Astrocyte (in vitro differentiated cells and primary cell): ENCODE measurements around the gene LYRM4. TPM values are rescaled to one million over a fixed set of nuclear protein-coding genes. Genes with fewer than 3 reads are reported as not detected.

Experiments used
- DNase-seq: peaks from one replicate; pipeline ENCODE4 v3.0.0-alpha.2; 2010; ENCODE audit warnings: low read depth
- FAIRE-seq: peaks from 2 replicates; lab custom pipeline; 2011; peaks lifted over from hg19 to GRCh38; lab: Jason Lieb, UNC
- H2AFZ ChIP-seq: 2 replicates; pipeline ENCODE4 v1.6.0; 2012; ENCODE audit warnings: low read depth, low read length, inconsistent platforms
- H3K27ac ChIP-seq: 2 replicates; pipeline ENCODE4 v1.5.1; 2011; ENCODE audit warnings: low read depth, low read length, inconsistent platforms
- H3K27me3 ChIP-seq: 2 replicates; pipeline ENCODE4 v1.6.0; 2011; ENCODE audit warnings: low read length, inconsistent platforms; ENCODE audit not compliant: insufficient read depth
- H3K36me3 ChIP-seq: 2 replicates; pipeline ENCODE4 v1.5.1; 2011; ENCODE audit warnings: low read length, inconsistent platforms; ENCODE audit not compliant: insufficient read depth
- H3K4me1 ChIP-seq: 2 replicates; pipeline ENCODE4 v1.5.1; 2011; ENCODE audit warnings: low read length, inconsistent platforms; ENCODE audit not compliant: insufficient read depth
- H3K4me2 ChIP-seq: 2 replicates; pipeline ENCODE4 v1.6.0; 2012; ENCODE audit warnings: low read length, inconsistent platforms
- H3K4me3 ChIP-seq: 2 replicates; pipeline ENCODE4 v1.5.1; 2011; ENCODE audit warnings: low read depth, mild to moderate bottlenecking, low read length, inconsistent platforms; ENCODE audit not compliant: insufficient read depth
- H3K79me2 ChIP-seq: 2 replicates; pipeline ENCODE4 v1.6.0; 2012; ENCODE audit warnings: mild to moderate bottlenecking, low read length, inconsistent platforms; ENCODE audit not compliant: insufficient read depth
- H3K9ac ChIP-seq: 2 replicates; pipeline ENCODE4 v1.6.0; 2012; ENCODE audit warnings: mild to moderate bottlenecking, low read length, inconsistent platforms
- H3K9me3 ChIP-seq: 2 replicates; pipeline ENCODE4 v1.5.1; 2012; ENCODE audit warnings: low read depth, mild to moderate bottlenecking, low read length, inconsistent platforms; ENCODE audit not compliant: insufficient read depth
- H4K20me1 ChIP-seq: 2 replicates; pipeline ENCODE4 v1.6.0; 2012; ENCODE audit warnings: low read length, inconsistent platforms; ENCODE audit not compliant: insufficient read depth
- H3K27ac Mint-ChIP-seq: one replicate; pipeline ENCODE4 v1.8.0; 2021; ENCODE audit warnings: mild to moderate bottlenecking, mixed read lengths; ENCODE audit not compliant: unreplicated experiment
- H3K27me3 Mint-ChIP-seq: one replicate; pipeline ENCODE4 v1.8.0; 2021; ENCODE audit warnings: low read depth, mixed read lengths; ENCODE audit not compliant: unreplicated experiment
- H3K36me3 Mint-ChIP-seq: one replicate; pipeline ENCODE4 v1.8.0; 2021; ENCODE audit warnings: low read depth, mixed read lengths; ENCODE audit not compliant: unreplicated experiment
- H3K4me1 Mint-ChIP-seq: one replicate; pipeline ENCODE4 v1.8.0; 2021; ENCODE audit warnings: low read depth, mixed read lengths; ENCODE audit not compliant: unreplicated experiment
- H3K4me3 Mint-ChIP-seq: one replicate; pipeline ENCODE4 v1.8.0; 2021; ENCODE audit warnings: mild to moderate bottlenecking, moderate library complexity, mixed read lengths; ENCODE audit not compliant: unreplicated experiment
- H3K9me3 Mint-ChIP-seq: one replicate; pipeline ENCODE4 v1.8.0; 2021; ENCODE audit warnings: mild to moderate bottlenecking, mixed read lengths; ENCODE audit not compliant: unreplicated experiment
- EZH2 ChIP-seq: IDR thresholded peaks from 2 replicates; pipeline ENCODE4 v1.6.1; 2012; ENCODE audit warnings: mild to moderate bottlenecking, low read length, inconsistent platforms; ENCODE audit not compliant: insufficient read depth
- total RNA-seq: library from RNA; stranded (reverse); gene quantifications from 2 replicates; pipeline ENCODE4 v1.2.1, GENCODE V29; 2021
- TF ChIP-seq, protein P1 (sequence below): IDR thresholded peaks from 2 replicates; pipeline ENCODE4 v1.5.1; 2011; ENCODE audit warnings: low read depth, mild to moderate bottlenecking, inconsistent platforms, low read length, moderate library complexity; ENCODE audit not compliant: insufficient read depth

The LYRM4 gene
- total RNA-seq, 1 donor from 2014 or later, result 39.1 TPM

DNA sequence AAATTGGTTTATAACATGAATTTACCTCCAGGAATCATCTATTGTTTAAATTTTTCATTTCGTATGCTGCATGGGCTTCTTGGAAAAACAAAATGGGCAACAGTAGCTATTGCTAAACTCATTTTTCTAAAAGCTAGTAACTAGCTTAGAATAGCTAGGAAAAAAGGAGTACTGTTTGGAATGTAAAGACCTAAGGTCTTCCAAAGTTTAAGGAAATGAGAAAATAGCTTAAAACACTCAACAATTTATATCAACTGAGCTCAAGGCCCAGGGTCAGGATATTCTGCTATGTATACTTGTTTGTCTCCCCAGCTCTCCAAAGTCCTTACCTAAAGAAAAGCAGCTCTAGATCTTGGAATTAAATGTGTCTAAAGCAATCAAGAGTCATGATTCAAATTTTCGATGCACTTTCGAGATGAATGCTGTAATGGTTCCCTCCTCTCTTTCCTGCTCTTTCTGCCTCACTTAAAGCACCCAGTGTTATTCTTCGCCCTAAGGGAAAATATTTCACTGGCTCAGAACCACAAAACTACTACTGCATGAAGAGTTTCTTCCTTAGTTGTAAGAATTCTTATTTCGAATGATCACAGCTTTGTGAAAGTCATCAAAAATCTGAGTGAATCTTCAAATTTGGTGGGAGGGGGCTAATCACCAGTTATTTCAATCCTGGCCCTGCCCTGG is 41.6 kb downstream of the LYRM4 start:
- no peak overlapping the region for H3K9ac ChIP-seq
- H3K79me2 ChIP-seq, result no peaks in the 10 kb centered on the region
- H3K9me3 ChIP-seq, result no peaks in the 10 kb centered on the region
- no peaks in the 10 kb centered on the region for H3K27me3 ChIP-seq
- DNase-seq, result no peak
- Mint-ChIP-seq H3K4me1 (peaks cover 15% of the 10 kb centered on the region), H3K36me3 (peaks cover 7% of the 10 kb centered on the region), H3K9me3 (no peaks in the 10 kb centered on the region), H3K27me3 (no peaks in the 10 kb centered on the region), H3K27ac (no peak overlapping the region), H3K4me3 (no peak overlapping the region)
- peaks cover 2% of the 10 kb centered on the region for H3K36me3 ChIP-seq
- no peak overlapping the region for H2AFZ ChIP-seq
- no peak overlapping the region for H3K27ac ChIP-seq
- peaks cover under 1% of the 10 kb centered on the region for H3K4me1 ChIP-seq
- FAIRE-seq, result no peak
- no peak overlapping the region for H3K4me3 ChIP-seq
- H3K4me2 ChIP-seq, result no peak overlapping the region
- TF ChIP-seq, protein P1, sequence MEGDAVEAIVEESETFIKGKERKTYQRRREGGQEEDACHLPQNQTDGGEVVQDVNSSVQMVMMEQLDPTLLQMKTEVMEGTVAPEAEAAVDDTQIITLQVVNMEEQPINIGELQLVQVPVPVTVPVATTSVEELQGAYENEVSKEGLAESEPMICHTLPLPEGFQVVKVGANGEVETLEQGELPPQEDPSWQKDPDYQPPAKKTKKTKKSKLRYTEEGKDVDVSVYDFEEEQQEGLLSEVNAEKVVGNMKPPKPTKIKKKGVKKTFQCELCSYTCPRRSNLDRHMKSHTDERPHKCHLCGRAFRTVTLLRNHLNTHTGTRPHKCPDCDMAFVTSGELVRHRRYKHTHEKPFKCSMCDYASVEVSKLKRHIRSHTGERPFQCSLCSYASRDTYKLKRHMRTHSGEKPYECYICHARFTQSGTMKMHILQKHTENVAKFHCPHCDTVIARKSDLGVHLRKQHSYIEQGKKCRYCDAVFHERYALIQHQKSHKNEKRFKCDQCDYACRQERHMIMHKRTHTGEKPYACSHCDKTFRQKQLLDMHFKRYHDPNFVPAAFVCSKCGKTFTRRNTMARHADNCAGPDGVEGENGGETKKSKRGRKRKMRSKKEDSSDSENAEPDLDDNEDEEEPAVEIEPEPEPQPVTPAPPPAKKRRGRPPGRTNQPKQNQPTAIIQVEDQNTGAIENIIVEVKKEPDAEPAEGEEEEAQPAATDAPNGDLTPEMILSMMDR, result no peak
- TF ChIP-seq EZH2, result no peak
- H4K20me1 ChIP-seq, result peaks cover 8% of the 10 kb centered on the region

DNA sequence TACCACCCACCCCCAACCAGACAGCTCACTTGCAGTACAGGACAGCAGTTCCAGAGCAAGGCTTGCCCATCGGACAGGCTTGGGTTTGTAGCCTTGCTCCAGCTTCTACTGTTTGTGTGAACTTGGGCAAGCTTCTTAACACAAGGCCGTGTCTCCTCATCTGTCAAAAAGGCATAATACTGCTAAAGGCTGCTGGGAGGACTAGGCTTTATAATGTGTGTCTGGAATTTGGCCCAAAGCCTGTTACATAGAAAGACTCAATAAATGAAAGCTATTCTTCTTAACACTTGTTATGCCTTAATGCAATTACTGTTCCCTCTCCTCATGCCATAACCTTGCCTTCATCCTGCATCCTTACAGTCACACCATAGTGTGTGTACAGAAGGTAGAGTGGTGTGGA is 43.4 kb downstream of the LYRM4 start:
- no peak for FAIRE-seq
- H3K9ac ChIP-seq, result no peak overlapping the region

DNA sequence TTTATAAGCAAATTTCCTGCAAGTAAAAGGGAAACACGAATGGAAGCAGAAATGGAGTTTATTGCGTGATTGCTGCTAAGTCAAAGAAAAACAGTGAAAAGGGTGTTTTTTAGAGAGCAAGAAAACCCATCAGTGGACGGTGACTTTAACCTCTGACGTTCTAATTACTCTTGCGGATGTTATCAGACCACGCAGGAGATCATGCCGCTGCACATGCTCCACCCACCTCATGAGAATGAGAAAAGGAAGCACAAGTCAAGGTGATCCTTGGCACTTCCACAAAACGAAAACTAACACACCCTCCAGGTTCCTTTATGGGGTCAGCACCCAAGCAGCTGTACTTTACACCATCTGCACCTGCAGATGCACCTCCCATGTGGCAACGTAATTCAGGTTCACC is 45.0 kb downstream of the LYRM4 start:
- H2AFZ ChIP-seq, result no peak overlapping the region
- peaks cover 8% of the 10 kb centered on the region for H3K4me1 ChIP-seq
- H3K27me3 ChIP-seq, result no peaks in the 10 kb centered on the region
- TF ChIP-seq, protein P1, result no peak
- no peak for TF ChIP-seq EZH2
- no peaks in the 10 kb centered on the region for H3K36me3 ChIP-seq
- Mint-ChIP-seq H3K9me3 (no peaks in the 10 kb centered on the region), H3K4me1 (peaks cover 26% of the 10 kb centered on the region), H3K36me3 (peaks cover 2% of the 10 kb centered on the region), H3K27me3 (no peaks in the 10 kb centered on the region), H3K4me3 (no peak overlapping the region), H3K27ac (no peak overlapping the region)
- no peaks in the 10 kb centered on the region for H3K79me2 ChIP-seq
- H4K20me1 ChIP-seq, result peaks cover 8% of the 10 kb centered on the region
- no peak for FAIRE-seq
- H3K27ac ChIP-seq, result no peak overlapping the region
- no peaks in the 10 kb centered on the region for H3K9me3 ChIP-seq
- H3K4me3 ChIP-seq, result no peak overlapping the region
- no peak for DNase-seq
- no peak overlapping the region for H3K9ac ChIP-seq
- H3K4me2 ChIP-seq, result no peak overlapping the region

More for the DNA sequence above, 43.4 kb downstream of the LYRM4 start:
- Mint-ChIP-seq H3K27ac (no peak overlapping the region), H3K36me3 (peaks cover 6% of the 10 kb centered on the region), H3K4me3 (no peak overlapping the region), H3K27me3 (no peaks in the 10 kb centered on the region), H3K4me1 (peaks cover 26% of the 10 kb centered on the region), H3K9me3 (no peaks in the 10 kb centered on the region)
- H3K9me3 ChIP-seq, result no peaks in the 10 kb centered on the region
- peaks cover 8% of the 10 kb centered on the region for H4K20me1 ChIP-seq
- H3K79me2 ChIP-seq, result no peaks in the 10 kb centered on the region
- peaks cover 8% of the 10 kb centered on the region for H3K4me1 ChIP-seq
- H3K27me3 ChIP-seq, result no peaks in the 10 kb centered on the region
- H3K4me3 ChIP-seq, result no peak overlapping the region
- no peak for DNase-seq
- TF ChIP-seq, protein P1, result no peak
- no peaks in the 10 kb centered on the region for H3K36me3 ChIP-seq
- no peak overlapping the region for H3K4me2 ChIP-seq
- H3K27ac ChIP-seq, result no peak overlapping the region
- no peak overlapping the region for H2AFZ ChIP-seq
